ENCODE results near the gene COG4.

COG4 gene

DNA sequence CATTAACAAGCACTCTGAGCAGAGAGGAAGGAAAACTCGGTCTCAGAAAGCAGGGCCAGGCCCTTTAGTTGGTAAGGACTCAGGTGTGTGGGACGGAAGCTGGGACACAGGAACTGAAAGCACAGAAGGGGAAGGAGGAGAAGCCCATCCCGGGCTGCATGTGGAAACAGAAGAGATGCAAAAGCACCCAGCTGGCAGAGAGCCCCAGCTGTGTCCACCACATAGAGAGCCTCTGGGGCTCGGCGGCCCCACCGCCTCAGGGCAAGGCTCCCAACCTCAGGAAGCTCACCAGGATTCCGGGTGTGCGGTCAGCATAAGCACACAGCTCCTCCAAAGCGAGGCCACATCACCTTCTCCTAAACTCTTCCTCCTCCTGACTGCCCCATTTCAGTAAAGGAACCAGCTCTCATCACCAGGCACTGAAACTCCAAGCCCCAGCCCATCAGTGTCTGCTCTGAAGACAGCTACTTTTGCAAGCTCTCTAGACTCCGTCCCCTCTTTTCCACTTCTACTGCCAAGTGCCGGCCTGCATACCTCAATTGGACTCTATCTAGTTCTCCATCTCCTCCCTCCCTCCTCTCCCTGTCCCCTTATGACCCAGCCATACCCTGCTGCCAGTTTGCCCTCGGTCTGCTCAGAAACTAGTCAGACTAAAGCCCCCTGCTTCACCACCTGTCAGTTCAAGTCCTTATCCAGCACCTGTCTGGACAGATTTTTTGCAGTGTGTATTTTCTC lies 90.5 kb downstream of the COG4 start:
- no peak for DNase-seq (ENCODE audit: low read depth)

- no peak for DNase-seq (ENCODE audit: low read depth)
These were observed 91.0 kb downstream of the COG4 start for GRCh38 chr16:70432356-70432722.

- DNase-seq (ENCODE audit: low read depth) = no peak
These were observed 92.5 kb downstream of the COG4 start for GRCh38 chr16:70430667-70431536.
